HG03103 (cell line): ENCODE measurements around the gene CHD3.
"Not testable (repeated sequence)": the region's sequence is repeated elsewhere in the genome, so short reads cannot be mapped to it uniquely, and the experiment has no call there.

Experiments used
- ATAC-seq: cut with Tn5 transposase; IDR thresholded peaks from one replicate; pipeline ENCODE4 v1.9.1; 2021; ENCODE audit warnings: low read depth; ENCODE audit not compliant: unreplicated experiment

The CHD3 gene

GRCh38 chr17:7930841-7931631, 42.4 kb downstream of the CHD3 start:
- ATAC-seq = no peak

GRCh38 chr17:7931709-7932482, 43.3 kb downstream of the CHD3 start, which contains the start of the genes CNTROB and TRAPPC1:
Gene CNTROB (plus strand): TSS chr17:7932206. CDS start chr17:7933080, 874 bp downstream.
Gene TRAPPC1 (minus strand): TSS chr17:7931946. CDS start chr17:7931829, 117 bp downstream.
- peak; percentile 92 for ATAC-seq

GRCh38 chr17:7932483-7932891, 43.9 kb downstream of the CHD3 start:
- ATAC-seq = no peak

- no peak for ATAC-seq
These were observed 44.4 kb downstream of the CHD3 start for GRCh38 chr17:7932949-7933348.

- no peak for ATAC-seq
These were observed 47.3 kb downstream of the CHD3 start for GRCh38 chr17:7935859-7936258.

- ATAC-seq = no peak
These were observed 51.4 kb downstream of the CHD3 start for GRCh38 chr17:7940034-7940433.

GRCh38 chr17:7940743-7941142, 52.2 kb downstream of the CHD3 start:
- no peak for ATAC-seq

- ATAC-seq = no peak
These were observed 54.7 kb downstream of the CHD3 start for GRCh38 chr17:7943291-7943690.

GRCh38 chr17:7944326-7944725, 55.7 kb downstream of the CHD3 start:
- no peak for ATAC-seq

GRCh38 chr17:7945651-7946050, 57.1 kb downstream of the CHD3 start:
- no peak for ATAC-seq

- ATAC-seq = no peak
These were observed 57.9 kb downstream of the CHD3 start for GRCh38 chr17:7946441-7946840.

GRCh38 chr17:7947651-7948050, 59.1 kb downstream of the CHD3 start:
- no peak for ATAC-seq

- ATAC-seq = no peak
These were observed 62.0 kb downstream of the CHD3 start for GRCh38 chr17:7950578-7950977.

GRCh38 chr17:7951143-7951792, 62.7 kb downstream of the CHD3 start:
- peak; percentile 61 for ATAC-seq

- not testable (repeated sequence) for ATAC-seq
These were observed 64.7 kb downstream of the CHD3 start for GRCh38 chr17:7953266-7953665.

- ATAC-seq = no peak
These were observed 67.0 kb downstream of the CHD3 start for GRCh38 chr17:7955414-7956227.

GRCh38 chr17:7956228-7956965, 67.8 kb downstream of the CHD3 start:
- no peak for ATAC-seq

- ATAC-seq = no peak
These were observed 71.1 kb downstream of the CHD3 start for GRCh38 chr17:7959503-7960253.

GRCh38 chr17:7961421-7961820, 72.8 kb downstream of the CHD3 start:
- ATAC-seq = no peak
